Peyer's patch (tissue), 4 donors: ENCODE measurements around the gene RAB6A.

ENCODE experiments used
- POLR2A ChIP-seq, 2 donors: fragments of 450-650 bp; IDR thresholded peaks; one replicate each; pipeline ENCODE4 v1.5.1; 2017; ENCODE audit warnings: antibody characterized with exemption in 2 of 2, mild to moderate bottlenecking in 2 of 2, moderate library complexity in 2 of 2
- TF ChIP-seq, protein P1 (sequence below), 6 experiments: fragments of 450-650 bp in 4 of 6; fragments of 200-600 bp in 2 of 6; sonication (generic) in 1 of 6; IDR thresholded peaks; one replicate each; pipeline ENCODE4 v1.5.1; 2017 to 2019; ENCODE audit warnings: antibody characterized with exemption in 6 of 6, mild to moderate bottlenecking in 3 of 6, moderate library complexity in 1 of 6

DNA sequence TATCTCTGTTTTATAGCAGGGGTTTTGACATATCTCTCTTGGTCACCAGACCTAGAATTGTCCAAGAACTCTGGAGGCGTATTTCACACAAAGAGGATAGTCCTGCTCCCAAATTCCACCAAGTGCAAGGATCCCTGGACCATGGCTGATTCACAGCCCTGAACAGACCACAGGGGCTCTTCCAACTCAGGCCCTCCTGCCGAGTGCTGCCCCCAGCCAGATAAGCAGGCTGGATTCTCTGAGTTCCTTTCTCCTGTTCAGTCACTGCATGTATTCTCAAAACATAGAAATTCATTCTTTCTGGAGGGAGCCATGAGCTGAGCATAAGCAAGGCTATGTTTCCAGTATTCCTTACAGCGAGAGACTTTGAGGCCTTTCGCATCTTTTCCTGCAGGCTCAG is 127.9 kb downstream of the RAB6A start:
- TF ChIP-seq, protein P1, sequence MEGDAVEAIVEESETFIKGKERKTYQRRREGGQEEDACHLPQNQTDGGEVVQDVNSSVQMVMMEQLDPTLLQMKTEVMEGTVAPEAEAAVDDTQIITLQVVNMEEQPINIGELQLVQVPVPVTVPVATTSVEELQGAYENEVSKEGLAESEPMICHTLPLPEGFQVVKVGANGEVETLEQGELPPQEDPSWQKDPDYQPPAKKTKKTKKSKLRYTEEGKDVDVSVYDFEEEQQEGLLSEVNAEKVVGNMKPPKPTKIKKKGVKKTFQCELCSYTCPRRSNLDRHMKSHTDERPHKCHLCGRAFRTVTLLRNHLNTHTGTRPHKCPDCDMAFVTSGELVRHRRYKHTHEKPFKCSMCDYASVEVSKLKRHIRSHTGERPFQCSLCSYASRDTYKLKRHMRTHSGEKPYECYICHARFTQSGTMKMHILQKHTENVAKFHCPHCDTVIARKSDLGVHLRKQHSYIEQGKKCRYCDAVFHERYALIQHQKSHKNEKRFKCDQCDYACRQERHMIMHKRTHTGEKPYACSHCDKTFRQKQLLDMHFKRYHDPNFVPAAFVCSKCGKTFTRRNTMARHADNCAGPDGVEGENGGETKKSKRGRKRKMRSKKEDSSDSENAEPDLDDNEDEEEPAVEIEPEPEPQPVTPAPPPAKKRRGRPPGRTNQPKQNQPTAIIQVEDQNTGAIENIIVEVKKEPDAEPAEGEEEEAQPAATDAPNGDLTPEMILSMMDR (IDR thresholded peaks at IDR 0.05): no peak
- TF ChIP-seq POLR2A (IDR thresholded peaks at IDR 0.05): no peak
